Ovary (tissue), 9 donors: ENCODE data around the gene TBCK. TPM values are rescaled to one million over a fixed set of nuclear protein-coding genes. Genes with fewer than 3 reads are reported as not detected.
"Not testable (repeated sequence)": the region's sequence is repeated elsewhere in the genome, so short reads cannot be mapped to it uniquely, and the experiment has no call there.

ENCODE experiments used
- DNase-seq, 5 donors: peaks; one replicate each; pipeline ENCODE4 v3.0.0-alpha.2; 2019 to 2020
- H3K27ac ChIP-seq, 2 donors: fragments of 200-600 bp; one replicate each; pipeline versions ENCODE4 v1.5.1 to v1.8.0; 2019 to 2022
- H3K27me3 ChIP-seq: fragments of 200-600 bp; one replicate; pipeline ENCODE4 v1.8.0; 2022
- H3K36me3 ChIP-seq: fragments of 200-600 bp; sonication (generic); one replicate; pipeline ENCODE4 v1.5.1; 2019
- H3K4me1 ChIP-seq: one replicate; pipeline ENCODE4 v1.8.1; 2013; ENCODE audit warnings: mild to moderate bottlenecking, moderate library complexity; ENCODE audit not compliant: insufficient read depth
- H3K4me3 ChIP-seq: fragments of 200-600 bp; sonication (generic); one replicate; pipeline ENCODE4 v1.5.1; 2017
- H3K9me3 ChIP-seq, 2 donors: fragments of 200-600 bp in 1 of 2; sonication (generic) in 1 of 2; one replicate each; pipeline versions ENCODE4 v1.5.1 to v1.8.1; 2013 to 2019; ENCODE audit warnings: mild to moderate bottlenecking in 1 of 2, moderate library complexity in 1 of 2
- EP300 ChIP-seq: sonication (generic); formaldehyde crosslinking; IDR thresholded peaks from one replicate; pipeline ENCODE4 v1.6.1; 2017; ENCODE audit warnings: antibody characterized with exemption
- POLR2A ChIP-seq: fragments of 450-650 bp; IDR thresholded peaks from one replicate; pipeline ENCODE4 v1.6.1; 2017; ENCODE audit warnings: antibody characterized with exemption, mild to moderate bottlenecking, moderate library complexity
- WGBS, 3 donors: extraction: QIAGEN DNeasy Blood & Tissue Kit in 1 of 3; methylation state at CpG; one replicate each; pipeline versions ENCODE4 v1.1.5 to v1.1.7; 2013 to 2017; 5-methylcytosine and 5-hydroxymethylcytosine counted together
- intact Hi-C, 4 donors: fragments of 100-400 bp; cut with DNase I; formaldehyde crosslinking; loops; one replicate each; pipeline versions ENCODE4 v1.11.0 to v1.15.1; 2022 to 2023
- polyA plus RNA-seq, 2 donors: library from polyadenylated mRNA; stranded (reverse); fragments of 200-250 nt in 1 of 2; fragments of 350-450 nt in 1 of 2; fragmentation: Illumina TruSeq in 1 of 2; extraction: RNeasy Lipid Tissue Mini Kit (QIAGEN cat#74804) in 1 of 2; gene quantifications; one replicate each; pipeline ENCODE4 v1.2.3, GENCODE V29; 2013 to 2014
- total RNA-seq, 7 donors: library from RNA; depleted of rRNA in 2 of 7; stranded (reverse); fragments of >200 nt in 2 of 7; fragmentation: NEBNext Ultra II Directional in 3 of 7; extraction: Animal tissue kit (Norgen Biotek cat#: 25700) in 3 of 7; gene quantifications; one replicate each; pipeline versions ENCODE4 v1.1.0 to v1.2.4, GENCODE V29; 2016 to 2023
- TF ChIP-seq, protein P1 (sequence below), 3 donors: fragments of 450-650 bp in 2 of 3; fragments of 200-600 bp in 1 of 3; IDR thresholded peaks; one replicate each; pipeline versions ENCODE4 v1.5.1 to v1.8.0; 2016 to 2022; ENCODE audit warnings: antibody characterized with exemption in 3 of 3, mild to moderate bottlenecking in 1 of 3
- donor health status: DM: no; HTN: no; CAD: no; lungs with moderate emphysema.
- donor health status: DM: no; HTN: no; CAD: no.
- donor health status: Bipolar disorder and iron deficiency.
- donor health status: DM: yes; HTN: yes; CAD: no.
- donor health status: DM: no; HTN: no; CAD: no.
- donor health status: DM: yes; HTN: yes; CAD: no.

The TBCK gene
- total and polyA plus RNA-seq, 9 donors, result 13.6 to 50.1 (median 39.1) TPM

- Histone ChIP-seq H3K4me1 (no peaks in the 10 kb centered on the region), H3K27me3 (no peaks in the 10 kb centered on the region), H3K4me3 (no peak overlapping the region), H3K36me3 (no peaks in the 10 kb centered on the region), H3K9me3 (no peaks in the 10 kb centered on the region), H3K27ac (no peak overlapping the region)
- TF ChIP-seq, protein P1, sequence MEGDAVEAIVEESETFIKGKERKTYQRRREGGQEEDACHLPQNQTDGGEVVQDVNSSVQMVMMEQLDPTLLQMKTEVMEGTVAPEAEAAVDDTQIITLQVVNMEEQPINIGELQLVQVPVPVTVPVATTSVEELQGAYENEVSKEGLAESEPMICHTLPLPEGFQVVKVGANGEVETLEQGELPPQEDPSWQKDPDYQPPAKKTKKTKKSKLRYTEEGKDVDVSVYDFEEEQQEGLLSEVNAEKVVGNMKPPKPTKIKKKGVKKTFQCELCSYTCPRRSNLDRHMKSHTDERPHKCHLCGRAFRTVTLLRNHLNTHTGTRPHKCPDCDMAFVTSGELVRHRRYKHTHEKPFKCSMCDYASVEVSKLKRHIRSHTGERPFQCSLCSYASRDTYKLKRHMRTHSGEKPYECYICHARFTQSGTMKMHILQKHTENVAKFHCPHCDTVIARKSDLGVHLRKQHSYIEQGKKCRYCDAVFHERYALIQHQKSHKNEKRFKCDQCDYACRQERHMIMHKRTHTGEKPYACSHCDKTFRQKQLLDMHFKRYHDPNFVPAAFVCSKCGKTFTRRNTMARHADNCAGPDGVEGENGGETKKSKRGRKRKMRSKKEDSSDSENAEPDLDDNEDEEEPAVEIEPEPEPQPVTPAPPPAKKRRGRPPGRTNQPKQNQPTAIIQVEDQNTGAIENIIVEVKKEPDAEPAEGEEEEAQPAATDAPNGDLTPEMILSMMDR (IDR thresholded peaks at IDR 0.05), result no peak
- no peak for TF ChIP-seq EP300
- no peak for TF ChIP-seq POLR2A
- no peak for DNase-seq
- intact Hi-C loops, result no loop called here
Observed at GRCh38 chr4:106132045-106132444, 184.0 kb downstream of the TBCK start.

- H3K36me3 ChIP-seq, result no peaks in the 10 kb centered on the region
- no peaks in the 10 kb centered on the region for H3K27me3 ChIP-seq
- no peak overlapping the region for H3K4me3 ChIP-seq
- 98 to 100% (median 99%) methylated on average over 2 of the region's 2 CpGs for WGBS, 3 donors
- H3K4me1 ChIP-seq, result no peaks in the 10 kb centered on the region
- DNase-seq, result no peak
- no peaks in the 10 kb centered on the region for H3K9me3 ChIP-seq
- TF ChIP-seq EP300 (no peak), POLR2A (no peak)
- TF ChIP-seq, protein P1 (IDR thresholded peaks at IDR 0.05), result no peak
- intact Hi-C loops, result no loop called here
- no peak overlapping the region for H3K27ac ChIP-seq
Observed at GRCh38 chr4:106126062-106126461, 189.9 kb downstream of the TBCK start.

DNA sequence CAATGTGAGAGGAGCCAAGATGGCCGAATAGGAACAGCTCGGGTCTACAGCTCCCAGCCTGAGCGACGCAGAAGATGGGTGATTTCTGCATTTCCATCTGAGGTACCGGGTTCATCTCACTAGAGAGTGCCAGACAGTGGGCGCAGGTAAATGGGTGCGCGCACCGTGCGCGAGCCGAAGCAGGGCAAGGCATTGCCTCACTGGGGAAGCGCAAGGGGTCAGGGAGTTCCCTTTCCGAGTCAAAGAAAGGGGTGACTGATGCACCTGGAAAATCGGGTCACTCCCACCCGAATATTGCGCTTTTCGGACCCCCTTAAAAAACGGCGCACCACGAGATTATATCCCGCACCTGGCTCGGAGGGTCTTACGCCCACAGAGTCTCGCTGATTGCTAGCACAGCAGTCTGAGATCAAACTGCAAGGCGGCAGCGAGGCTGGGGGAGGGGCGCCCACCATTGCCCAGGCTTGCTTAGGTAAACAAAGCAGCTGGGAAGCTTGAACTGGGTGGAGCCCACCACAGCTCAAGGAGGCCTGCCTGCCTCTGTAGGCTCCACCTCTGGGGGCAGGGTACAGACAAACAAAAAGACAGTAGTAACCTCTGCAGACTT lies 196.0 kb downstream of the TBCK start:
- H3K27ac ChIP-seq, H3K4me1 ChIP-seq, H3K27me3 ChIP-seq, H3K36me3 ChIP-seq, H3K9me3 ChIP-seq, DNase-seq, H3K4me3 ChIP-seq, intact Hi-C loops: not testable (repeated sequence)
- whole genome bisulfite sequencing, 3 donors, result 97 to 98% (median 97%) methylated on average over 25 to 26 of the region's 28 CpGs

GRCh38 chr4:106116025-106116424 lies 200.0 kb downstream of the TBCK start:
- DNase-seq, result no peak
- Histone ChIP-seq H3K36me3 (no peaks in the 10 kb centered on the region), H3K27ac (no peak overlapping the region), H3K4me3 (no peak overlapping the region), H3K27me3 (no peaks in the 10 kb centered on the region), H3K9me3 (peaks cover 0 to 11% of the 10 kb centered on the region in 2 donors), H3K4me1 (no peaks in the 10 kb centered on the region)
- no peak for TF ChIP-seq POLR2A
- no peak for TF ChIP-seq EP300
- TF ChIP-seq, protein P1 (IDR thresholded peaks at IDR 0.05), result no peak
- WGBS, 3 donors, result 93 to 99% (median 96%) methylated on average over 2 of the region's 2 CpGs
- intact Hi-C loops, result no loop called here

DNA sequence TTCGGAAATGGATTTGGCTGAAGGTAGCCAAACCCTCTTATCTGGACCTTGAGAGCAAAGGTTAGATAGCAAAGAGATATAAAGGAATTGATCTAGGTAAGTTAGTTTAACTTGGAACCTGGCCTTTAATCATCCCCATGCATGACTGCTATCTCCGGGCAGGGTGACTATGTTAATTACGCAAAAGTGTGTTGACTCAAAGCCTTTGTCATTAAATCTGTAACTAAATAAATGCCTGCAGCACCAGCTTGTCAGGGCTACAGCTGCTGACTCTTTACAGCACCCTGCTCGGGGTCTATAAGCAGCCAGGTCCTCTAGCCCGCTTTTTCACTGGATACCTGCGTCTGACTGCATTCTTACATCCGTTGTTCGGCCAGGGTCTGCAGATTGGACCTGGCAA lies 201.7 kb downstream of the TBCK start:
- H3K27me3 ChIP-seq, result no peaks in the 10 kb centered on the region
- no peak overlapping the region for H3K27ac ChIP-seq
- H3K9me3 ChIP-seq, result peaks cover 0 to 20% of the 10 kb centered on the region in 2 donors
- H3K36me3 ChIP-seq, result no peaks in the 10 kb centered on the region
- DNase-seq, result no peak
- H3K4me1 ChIP-seq, result no peaks in the 10 kb centered on the region
- TF ChIP-seq EP300 (no peak), POLR2A (no peak)
- TF ChIP-seq, protein P1 (IDR thresholded peaks at IDR 0.05), result no peak
- intact Hi-C loops, result no loop called here
- 93 to 97% (median 96%) methylated on average over 8 of the region's 8 CpGs for WGBS, 3 donors
- no peak overlapping the region for H3K4me3 ChIP-seq

- not testable (repeated sequence) for H3K36me3 ChIP-seq
- 96 to 98% (median 97%) methylated on average over 2 of the region's 2 CpGs for WGBS, 3 donors
- peaks cover 0 to 20% of the 10 kb centered on the region in 2 donors for H3K9me3 ChIP-seq
Observed at GRCh38 chr4:106111778-106112469, 204.1 kb downstream of the TBCK start.

More at GRCh38 chr4:106111778-106112469, 204.1 kb downstream of the TBCK start:
- H3K4me1 ChIP-seq, DNase-seq, H3K27me3 ChIP-seq, intact Hi-C loops, H3K4me3 ChIP-seq, H3K27ac ChIP-seq: not testable (repeated sequence)
